C1 segment of cervical spinal cord (tissue), 14 donors: ENCODE data around the gene CCKAR.

Experiments used
- DNase-seq, 14 donors: peaks; one replicate each; lab custom pipeline; 2025; lab: John Stamatoyannopoulos, UW

Gene CCKAR

GRCh38 chr4:26491449-26492170 is 1.3 kb upstream of the CCKAR start:
- DNase-seq = no peak

- no peak for DNase-seq
Measured at GRCh38 chr4:26490960-26491284, 638 bp upstream of the CCKAR start.

DNA sequence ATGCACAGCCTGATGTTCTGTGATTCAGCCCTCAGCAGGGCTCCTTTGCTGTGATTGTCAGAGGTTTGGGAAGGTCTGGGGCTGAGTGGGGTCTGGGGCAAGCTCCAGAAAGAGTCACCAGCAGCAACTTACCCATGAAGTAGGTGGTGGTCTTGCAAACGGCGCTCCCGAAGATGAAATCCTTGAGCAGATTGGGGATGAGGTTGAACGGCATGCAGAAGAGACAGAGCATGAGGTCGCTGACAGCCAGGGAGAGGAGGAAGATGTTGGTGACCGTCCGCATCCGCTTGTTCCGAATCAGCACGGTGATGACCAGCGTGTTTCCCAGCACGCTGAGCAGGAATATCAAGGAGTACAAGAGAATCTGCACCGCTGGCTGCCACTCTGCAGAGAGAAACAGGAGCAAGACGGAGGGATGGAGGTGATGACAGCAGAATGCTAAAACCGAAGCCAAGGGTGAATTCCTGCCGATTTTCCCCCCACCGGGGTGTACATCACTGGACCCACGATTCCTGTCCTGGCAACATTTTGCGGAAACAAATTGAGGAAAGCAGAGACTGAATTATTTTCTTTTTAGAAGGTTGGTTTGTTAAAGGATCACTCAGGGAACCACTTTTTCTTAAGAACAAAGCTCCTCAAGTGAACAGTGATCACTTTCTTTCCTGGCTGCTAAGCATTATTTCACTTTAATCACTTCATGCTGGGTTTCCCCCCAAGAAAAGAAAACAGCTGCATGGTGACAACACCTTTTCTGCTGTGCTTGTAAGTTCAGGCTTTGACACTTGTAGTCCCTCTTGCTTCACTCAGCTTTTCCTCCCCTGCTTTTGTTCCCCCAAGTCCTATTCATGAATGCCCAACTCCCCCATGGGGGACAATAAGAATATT is 941 bp downstream of the CCKAR start:
- DNase-seq = no peak

- no peak for DNase-seq
Measured at GRCh38 chr4:26485684-26486083, 4.6 kb downstream of the CCKAR start.

DNA sequence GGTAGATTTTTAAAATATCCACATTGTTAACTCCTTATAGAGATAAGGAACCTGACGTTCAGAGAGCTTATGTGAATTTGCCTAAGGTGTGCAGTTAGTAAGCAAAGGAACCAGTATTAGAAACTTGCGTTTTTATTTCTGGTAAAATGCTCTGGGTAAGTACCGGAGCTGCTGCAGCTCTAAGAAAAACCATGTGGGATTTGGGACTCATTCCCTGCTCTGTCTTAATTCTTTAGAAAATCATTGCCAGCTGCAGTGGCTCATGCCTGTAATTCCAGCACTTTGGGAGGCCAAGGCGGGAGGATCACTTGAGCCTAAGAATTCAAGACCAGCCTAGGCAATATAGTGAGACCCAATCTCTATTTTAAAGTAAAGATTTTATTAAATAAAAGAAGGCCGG is 5.8 kb downstream of the CCKAR start:
- no peak for DNase-seq

DNA sequence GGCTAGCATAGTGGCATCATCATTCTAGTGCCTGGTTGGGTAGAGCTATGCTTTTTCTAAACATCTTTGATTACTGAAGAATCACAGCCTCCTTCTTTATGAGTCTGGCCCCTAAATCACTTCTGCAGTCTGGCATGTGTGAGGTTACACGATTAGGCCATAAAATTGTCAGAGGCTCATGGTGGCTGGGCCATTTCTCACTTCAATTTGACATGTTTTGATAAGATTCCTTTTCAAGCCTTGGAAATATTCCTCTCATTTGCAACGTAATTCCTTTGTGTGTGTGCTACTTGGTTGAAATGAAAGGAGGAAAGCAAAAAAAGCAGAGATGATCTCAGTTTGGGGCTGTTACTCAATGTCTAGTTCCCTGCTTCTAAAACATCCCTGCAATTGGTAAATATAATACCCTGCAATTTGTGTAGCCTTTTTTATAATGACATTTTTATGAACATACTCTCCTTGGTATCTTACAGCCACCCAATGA is 6.2 kb downstream of the CCKAR start:
- no peak for DNase-seq

GRCh38 chr4:26482508-26483462 is 7.5 kb downstream of the CCKAR start:
- DNase-seq = no peak

DNA sequence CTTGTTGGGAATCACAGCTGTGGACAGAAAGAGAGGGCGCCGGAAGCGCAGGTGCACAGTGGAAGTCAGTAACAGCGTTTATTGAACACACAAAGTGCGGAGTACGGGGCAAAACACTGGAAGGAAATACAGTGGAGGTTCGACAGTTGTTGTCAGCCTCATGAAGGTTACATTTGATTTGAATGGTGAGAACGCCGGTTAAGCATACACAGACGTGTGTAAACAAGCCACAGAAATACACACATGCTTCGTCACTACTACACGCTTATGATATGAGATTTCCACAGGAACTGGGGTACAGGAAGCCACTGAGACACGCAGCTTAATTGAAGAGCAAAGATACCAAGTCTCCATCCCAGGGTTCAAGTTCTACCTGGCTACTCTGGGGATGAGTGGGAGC is 12.0 kb downstream of the CCKAR start:
- no peak for DNase-seq

GRCh38 chr4:26476545-26476944 is 13.7 kb downstream of the CCKAR start:
- DNase-seq = no peak

GRCh38 chr4:26475716-26476115 is 14.6 kb downstream of the CCKAR start:
- no peak for DNase-seq

- DNase-seq = no peak
Measured at GRCh38 chr4:26474551-26474950, 15.7 kb downstream of the CCKAR start.

GRCh38 chr4:26473893-26474292 is 16.4 kb downstream of the CCKAR start:
- no peak for DNase-seq

DNA sequence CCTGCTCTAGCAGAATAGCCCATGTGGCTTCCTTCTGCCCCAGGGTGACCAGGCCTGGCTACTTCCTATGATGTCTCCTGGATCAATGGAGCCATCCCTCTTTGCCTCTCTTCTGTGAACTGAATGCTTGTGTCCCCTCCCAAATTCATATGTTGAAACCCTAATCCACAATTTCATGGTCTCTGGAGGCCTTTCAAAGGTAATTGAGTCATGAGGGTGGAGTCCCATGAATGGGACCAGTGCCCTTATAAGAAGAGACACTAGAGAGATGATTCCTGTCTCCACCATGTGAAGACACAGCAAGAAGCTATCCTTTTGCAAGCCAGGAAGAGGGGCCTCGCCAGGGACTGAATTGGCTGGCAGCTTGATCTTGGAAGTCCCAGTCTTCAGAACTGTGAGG is 18.4 kb downstream of the CCKAR start:
- no peak for DNase-seq

DNA sequence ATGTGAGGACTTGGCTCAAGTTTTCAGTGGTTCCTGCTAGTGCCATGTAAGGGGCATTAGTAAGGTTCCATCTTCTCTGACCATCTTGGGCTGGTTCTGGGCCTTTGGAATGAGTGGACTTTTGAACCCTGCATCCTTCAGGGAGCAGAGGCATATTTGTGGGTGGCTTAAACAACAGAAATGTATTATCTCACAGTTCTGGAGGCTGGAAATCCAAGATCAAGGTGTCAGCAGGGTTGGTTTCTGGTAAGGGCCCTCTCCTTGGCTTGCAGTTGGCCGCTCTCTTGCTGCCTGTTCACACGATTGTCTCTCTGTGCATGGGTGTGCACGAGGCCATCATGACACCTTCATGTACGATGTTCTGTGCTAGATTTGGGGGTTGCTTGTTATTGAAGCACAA is 21.3 kb downstream of the CCKAR start:
- DNase-seq = no peak

DNA sequence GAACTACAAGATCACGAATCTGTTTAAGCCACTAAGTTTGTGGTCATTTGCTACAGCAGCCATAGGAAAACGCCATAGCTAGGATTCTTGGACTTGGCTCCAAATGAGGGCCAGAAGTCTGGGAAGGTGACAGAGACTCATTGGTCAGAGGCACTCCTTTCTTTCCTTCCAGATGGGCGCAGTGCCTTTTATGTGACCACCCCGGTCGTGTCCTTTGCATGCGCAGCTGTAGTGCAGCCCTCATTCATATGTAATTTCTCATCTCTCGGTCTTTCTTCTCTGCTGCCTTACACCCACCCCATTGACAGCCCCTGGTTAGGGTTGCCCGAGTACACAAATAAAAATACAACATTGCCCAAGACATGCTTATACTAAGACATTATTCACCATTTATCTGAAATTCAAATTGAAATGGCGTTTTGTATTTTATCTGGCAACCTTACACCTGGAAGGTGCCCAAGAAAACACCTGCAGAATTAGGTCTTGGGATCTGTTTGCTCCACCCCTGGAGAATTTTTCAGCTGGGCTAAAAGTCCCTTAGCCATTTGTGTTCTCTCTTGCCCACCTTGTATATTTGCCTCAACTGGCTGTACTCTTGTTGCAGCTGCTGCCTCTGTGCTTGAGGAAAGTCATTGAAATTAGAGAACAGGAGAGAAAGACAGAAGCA is 21.9 kb downstream of the CCKAR start:
- DNase-seq = no peak

- DNase-seq = no peak
Measured at GRCh38 chr4:26467724-26468123, 22.6 kb downstream of the CCKAR start.

DNA sequence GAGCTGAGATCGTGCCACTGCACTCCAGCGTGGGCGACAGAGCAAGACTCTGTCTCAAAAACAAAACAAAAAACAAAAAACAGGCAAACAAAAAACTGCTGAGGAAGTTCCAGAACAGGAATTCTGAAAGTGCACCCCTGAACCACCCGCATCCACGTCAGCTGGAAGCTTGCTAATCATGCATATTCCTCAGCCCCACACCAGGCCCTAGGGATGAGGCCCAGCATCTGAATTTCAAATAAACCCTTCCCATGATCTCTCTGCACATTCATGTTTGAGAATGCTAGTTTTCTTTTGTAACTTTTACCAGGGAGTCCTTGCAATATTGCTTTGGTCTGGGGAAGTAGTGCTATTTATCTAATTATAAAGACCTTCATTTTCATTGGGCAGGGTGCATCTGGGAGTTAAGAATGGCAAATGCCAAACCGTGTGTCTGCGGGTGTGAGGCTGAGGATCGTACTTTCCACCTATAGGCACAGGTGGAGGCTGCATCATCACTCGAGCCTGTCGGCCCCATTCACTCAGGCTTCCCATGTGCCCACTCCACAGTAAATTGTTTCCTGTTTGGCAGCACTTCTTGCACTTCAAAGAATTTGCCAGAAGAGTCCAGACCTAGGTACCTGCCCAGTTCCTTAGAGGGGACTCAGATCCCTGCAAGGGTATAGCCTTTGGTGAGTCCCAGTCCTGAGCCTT is 23.6 kb downstream of the CCKAR start:
- DNase-seq = no peak

DNA sequence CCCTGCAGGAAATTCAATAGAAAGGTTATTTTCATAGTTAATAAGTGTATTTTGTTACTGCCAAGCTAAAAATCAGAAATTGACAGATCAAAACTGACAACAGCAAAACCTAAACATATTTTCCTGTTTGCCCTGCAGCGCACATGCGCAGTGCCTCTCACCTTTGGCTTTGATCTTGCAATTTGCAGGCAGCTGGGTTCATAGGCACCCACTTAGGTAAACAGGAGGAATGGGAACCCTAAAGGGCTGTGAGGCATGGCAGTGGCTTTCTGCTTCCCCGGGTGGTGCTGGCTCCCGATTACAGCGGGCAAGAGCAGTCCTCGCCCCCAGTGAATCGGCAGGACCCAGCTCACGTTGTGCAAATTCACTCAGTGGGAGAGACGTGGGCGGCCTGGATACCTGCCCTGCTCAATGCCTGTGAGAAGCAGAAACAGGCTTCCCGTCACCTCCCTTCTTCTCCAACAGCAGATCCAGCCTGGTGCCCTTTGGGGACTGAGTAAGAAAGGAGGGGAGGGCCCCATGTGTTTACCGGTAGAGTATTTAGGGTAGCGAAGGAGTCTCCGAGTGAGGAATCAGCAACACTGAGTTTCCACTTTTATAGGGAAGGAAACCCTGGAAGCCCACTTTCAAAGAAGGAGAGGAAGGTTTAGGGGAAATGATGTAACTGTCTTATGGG is 25.7 kb downstream of the CCKAR start:
- DNase-seq = no peak

GRCh38 chr4:26463386-26463785 is 26.9 kb downstream of the CCKAR start:
- DNase-seq = no peak

GRCh38 chr4:26462874-26463273 is 27.4 kb downstream of the CCKAR start:
- DNase-seq = no peak
